Measurements from ENCODE around the gene DOP1A.

DNA sequence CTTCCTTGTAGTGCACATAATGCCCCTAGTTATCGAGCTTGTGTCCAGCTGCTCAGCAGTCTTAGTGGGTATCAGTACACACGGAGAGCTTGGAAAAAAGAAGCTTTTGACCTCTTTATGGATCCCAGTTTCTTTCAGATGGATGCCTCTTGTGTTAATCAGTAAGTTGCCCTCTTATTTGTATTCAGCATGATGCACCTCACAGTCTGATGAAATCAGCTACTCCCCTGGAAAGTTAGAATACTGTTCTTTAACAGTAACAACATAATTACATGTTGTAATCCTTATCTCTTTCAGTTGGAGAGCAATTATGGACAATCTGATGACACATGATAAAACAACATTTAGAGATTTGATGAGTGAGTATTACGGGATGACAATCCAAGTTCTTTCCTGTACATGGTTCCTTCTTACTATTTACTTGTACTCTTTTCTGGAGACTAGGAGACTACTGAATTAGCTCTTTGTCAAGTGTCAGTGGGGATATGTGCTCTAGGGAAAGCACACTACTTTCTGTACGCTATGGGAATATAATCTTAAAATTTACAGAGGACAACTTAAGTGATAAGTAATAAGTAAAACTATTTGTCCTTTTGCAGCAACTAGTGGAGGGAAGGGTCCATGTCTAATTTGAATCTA is 86.5 kb downstream of the DOP1A start:
- TF ChIP-seq POLR2A (IDR thresholded peaks at IDR 0.05; ENCODE audit: low read depth, low read length): no peak
- TF ChIP-seq, protein P1, sequence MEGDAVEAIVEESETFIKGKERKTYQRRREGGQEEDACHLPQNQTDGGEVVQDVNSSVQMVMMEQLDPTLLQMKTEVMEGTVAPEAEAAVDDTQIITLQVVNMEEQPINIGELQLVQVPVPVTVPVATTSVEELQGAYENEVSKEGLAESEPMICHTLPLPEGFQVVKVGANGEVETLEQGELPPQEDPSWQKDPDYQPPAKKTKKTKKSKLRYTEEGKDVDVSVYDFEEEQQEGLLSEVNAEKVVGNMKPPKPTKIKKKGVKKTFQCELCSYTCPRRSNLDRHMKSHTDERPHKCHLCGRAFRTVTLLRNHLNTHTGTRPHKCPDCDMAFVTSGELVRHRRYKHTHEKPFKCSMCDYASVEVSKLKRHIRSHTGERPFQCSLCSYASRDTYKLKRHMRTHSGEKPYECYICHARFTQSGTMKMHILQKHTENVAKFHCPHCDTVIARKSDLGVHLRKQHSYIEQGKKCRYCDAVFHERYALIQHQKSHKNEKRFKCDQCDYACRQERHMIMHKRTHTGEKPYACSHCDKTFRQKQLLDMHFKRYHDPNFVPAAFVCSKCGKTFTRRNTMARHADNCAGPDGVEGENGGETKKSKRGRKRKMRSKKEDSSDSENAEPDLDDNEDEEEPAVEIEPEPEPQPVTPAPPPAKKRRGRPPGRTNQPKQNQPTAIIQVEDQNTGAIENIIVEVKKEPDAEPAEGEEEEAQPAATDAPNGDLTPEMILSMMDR (conservative IDR thresholded peaks at IDR 0.05; ENCODE audit: low read depth, low read length): no peak

Data from IMR-90 (cell line).